Transverse colon (tissue), 3 donors: ENCODE results near the gene FBXL19.

Experiments
- CTCF ChIP-seq, 5 experiments: fragments of 200-600 bp in 3 of 5; fragments of 450-650 bp in 2 of 5; sonication (generic) in 3 of 5; IDR thresholded peaks; 1 replicate in 2 of 5; 2 replicates in 3 of 5; pipeline ENCODE4 v1.5.1; 2016 to 2017; ENCODE audit warnings: antibody characterized with exemption in 5 of 5, inconsistent platforms in 3 of 5, mild to moderate bottlenecking in 2 of 5, moderate library complexity in 1 of 5
- EP300 ChIP-seq: sonication (generic); formaldehyde crosslinking; IDR thresholded peaks from one replicate; pipeline ENCODE4 v1.6.1; 2017; ENCODE audit warnings: antibody characterized with exemption, low read depth
- POLR2A ChIP-seq: fragments of 450-650 bp; IDR thresholded peaks from one replicate; pipeline ENCODE4 v1.6.1; 2016; ENCODE audit warnings: antibody characterized with exemption, mild to moderate bottlenecking, moderate library complexity

GRCh38 chr16:30885196-30885595, 38.2 kb upstream of the FBXL19 start:
- no peak for TF ChIP-seq CTCF (IDR thresholded peaks at IDR 0.05)
- no peak for TF ChIP-seq POLR2A
- no peak for TF ChIP-seq EP300
